SKM-1 (cell line): Measurements from ENCODE around the gene ZNF557.
A peak's percentile ranks its signal among the peaks of the same experiment; 100 is the strongest.

ENCODE experiments used
- DNase-seq: peaks from one replicate; lab custom pipeline; 2025; ENCODE audit not compliant: unreplicated experiment; lab: John Stamatoyannopoulos, UW

Gene ZNF557

GRCh38 chr19:7074705-7075282, 5.3 kb downstream of the ZNF557 start:
- no peak for DNase-seq

DNA sequence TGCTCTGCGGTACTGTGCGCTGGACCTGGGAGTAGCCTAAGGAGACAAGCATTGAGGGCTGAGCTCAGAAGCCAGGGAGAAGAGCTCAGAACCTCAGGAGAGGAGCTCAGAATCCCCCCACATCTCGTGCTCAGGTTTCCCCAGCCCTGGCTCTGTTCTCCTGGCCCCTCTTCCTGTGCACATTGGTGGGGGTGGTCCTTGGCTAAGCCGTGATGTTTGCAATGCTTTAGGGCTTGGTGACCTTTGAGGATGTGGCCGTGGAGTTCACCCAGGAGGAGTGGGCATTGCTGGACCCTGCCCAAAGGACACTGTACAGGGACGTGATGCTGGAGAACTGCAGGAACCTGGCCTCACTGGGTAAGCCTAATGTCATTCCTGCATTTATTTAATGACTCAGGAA, 6.6 kb downstream of the ZNF557 start:
- no peak for DNase-seq

DNA sequence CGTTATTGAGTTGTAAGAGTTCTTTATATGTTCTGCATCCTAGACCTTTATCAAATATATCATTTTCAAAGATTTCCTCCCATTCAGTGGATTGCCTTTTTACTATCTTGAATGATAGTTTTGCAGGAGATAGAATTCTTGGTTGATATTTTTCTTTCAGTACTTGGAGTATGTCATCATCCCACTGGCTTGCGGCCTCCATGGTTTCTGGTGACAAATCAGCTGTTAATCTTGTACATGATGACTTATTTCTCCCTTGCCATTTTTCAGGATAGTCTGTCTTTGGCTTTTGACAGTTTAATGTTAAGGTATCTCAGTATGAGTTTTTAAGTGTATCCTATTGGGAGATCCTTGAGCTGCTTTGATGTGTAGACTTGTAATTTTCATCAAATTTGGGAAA, 8.5 kb downstream of the ZNF557 start:
- DNase-seq = no peak

GRCh38 chr19:7083076-7083956, 13.8 kb downstream of the ZNF557 start:
- DNase-seq = no peak

DNA sequence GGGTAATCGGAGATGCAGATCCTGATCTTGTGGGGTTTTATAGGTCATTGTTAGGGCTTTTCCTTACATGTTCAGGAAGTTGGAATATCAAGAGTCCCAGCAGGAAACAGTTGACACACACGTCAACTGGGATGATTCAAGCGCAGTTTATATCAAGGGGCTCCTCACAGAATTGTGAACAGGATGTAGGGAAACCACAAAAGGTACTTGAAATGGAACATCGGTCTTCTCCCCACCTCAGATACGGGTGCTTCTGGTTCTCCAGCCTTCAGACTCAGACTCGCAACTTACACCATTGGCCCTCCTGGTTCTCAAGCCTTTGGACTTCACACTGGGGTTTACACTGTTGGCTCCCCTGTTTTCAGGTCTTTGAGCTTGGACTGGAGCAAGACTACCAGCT, 19.5 kb downstream of the ZNF557 start:
- DNase-seq = no peak

- no peak for DNase-seq
Observed at GRCh38 chr19:7098096-7098495, 28.6 kb downstream of the ZNF557 start.

DNA sequence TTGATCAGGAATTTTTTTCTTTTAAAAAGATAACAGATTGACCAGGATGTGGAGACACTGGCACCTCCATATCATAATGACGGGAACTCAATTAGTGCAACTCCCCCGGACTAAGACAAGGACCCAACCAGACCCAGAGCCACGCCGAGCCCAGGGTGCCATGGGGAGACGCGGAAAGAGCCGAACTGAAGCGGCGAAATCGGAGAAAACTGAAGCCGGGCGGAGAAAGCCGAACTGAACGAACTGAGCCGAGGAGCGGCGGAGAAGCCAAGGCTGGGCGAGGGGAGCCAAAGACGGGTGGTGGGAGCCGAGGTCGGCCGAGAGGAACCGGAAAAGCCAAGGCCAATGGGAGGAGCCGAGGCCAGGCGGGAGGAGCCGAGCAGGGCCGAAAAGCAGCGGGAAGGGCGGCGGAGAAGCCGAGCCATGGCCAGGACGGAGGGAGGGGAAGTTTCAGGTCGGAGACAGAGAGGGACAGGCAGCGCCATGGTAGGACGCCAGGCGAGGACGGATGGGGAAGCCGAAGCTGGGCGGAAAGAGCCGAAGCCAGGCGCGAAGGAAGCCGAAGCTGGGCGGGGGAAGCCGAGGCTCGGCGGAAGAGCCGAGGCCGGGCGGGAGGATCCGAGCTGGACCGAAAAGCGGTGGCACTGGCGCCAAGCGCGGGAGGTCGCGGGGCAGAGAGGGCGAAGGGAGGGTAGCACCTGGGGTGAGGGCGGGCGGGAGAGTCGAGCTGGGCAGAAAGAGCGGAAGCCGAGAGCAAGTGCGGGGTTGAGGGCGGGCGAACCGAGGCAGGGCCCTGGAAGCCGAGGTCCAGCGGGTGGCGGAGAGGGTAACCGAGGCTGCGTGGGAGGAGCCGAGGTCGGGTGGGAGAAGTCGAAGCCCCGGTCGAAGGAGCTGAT, 29.4 kb downstream of the ZNF557 start:
- peak; percentile 97 for DNase-seq

- no peak for DNase-seq
Observed at GRCh38 chr19:7099597-7099921, 30.1 kb downstream of the ZNF557 start.

DNA sequence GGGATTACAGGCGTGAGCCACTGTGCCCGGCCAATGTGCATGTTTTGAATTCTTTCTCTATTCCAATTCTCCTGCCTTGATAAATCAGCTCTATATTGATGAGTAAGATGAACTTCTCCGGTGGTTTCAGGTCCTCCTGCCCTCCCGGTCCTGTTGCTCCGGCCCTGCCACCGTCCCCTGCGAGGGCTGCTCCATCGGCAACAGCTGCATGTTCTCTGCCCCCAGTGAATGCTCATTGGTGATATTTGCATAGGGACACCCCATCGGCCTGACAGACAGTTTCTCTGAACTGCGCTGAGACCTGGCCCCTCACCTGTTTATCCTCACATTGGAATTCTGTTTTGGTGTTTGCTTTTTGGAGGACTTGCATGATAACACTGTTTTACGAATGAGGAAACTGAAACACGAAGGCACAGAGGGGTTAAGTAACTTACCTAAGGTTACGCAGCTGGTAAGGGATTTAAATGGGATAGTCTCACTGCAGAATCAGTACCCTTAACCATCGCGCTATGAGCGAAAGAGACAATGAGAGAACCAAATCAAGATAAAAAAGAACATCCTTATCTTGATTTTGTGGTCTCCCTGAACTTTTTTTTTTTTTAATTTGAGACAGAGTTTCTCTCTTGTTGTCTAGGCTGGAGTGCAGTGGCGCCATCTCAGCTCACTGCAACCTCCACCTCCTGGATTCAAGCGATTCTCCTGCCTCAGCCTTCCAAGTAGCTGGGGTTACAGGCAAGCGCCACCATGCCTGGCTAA, 32.2 kb downstream of the ZNF557 start:
- DNase-seq = no peak

DNA sequence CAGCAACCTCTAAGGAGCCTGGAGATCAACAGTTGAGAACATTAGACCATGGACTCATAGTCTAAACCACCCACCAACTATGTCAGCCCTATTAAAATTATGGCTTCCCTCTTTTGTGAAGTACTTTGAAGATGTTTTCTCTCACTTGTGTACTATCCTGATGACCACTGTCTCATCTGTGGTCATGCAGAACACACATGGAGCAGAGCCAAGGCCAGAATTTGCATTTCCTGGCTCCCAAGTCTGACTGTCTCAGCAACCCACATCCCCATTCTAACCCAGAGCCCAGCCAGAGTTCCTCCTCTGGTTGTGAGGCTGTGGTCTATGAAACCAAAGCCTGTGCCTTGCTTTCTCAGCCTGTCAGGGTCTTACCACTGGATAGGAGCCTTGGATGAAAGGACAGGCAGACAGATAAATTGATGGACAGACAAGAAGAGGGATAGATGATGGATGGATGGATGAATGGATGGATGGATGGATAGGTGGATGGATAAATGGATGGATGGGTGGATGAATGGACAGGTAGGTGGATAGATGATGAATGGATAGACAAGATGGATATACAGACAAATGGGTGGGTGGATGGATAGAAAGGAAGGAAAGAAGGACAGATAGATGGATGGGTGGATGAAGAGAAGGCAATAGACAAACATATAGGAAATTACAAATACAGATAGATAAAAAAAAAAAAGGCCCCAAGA, 35.4 kb downstream of the ZNF557 start:
- DNase-seq = no peak

DNA sequence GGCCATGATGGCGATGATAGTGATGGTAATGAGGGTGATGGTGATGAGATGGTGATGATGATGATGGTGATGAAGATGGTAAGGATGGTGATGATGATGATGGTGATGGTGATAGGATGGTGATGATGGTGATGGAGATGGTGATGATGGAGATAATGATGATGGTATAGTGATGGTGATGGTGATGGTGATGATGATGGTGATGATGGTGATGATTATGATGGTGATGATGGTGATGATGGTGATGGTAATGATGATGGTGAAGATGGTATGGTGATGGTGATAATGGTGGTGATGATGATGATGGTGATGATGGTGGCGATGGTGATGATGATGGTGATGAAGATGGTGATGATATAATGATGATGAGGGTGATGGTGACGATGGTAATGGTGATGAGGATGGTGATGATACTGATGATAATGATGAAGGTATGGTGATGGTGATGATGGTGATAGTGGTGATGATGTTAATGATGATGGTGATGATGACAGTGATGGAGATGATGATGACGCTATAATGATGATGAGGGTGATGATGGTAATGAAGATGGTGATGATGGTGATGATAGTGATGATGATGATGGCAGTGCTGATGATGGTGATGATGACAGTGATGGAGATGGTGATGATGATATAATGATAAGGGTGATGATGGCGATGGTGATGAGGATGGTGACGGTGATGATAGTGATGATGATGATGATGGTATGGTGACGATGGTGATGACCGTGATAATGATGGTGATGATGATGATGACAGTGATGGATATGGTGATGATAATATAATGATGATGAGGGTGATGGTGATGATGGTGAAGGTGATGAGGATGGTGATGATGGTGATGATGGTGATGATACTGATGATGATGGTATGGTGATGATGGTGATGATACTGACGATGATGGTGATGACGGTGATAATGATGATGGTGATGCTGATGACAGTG, 37.5 kb downstream of the ZNF557 start:
- DNase-seq = no peak

- no peak for DNase-seq
Observed at GRCh38 chr19:7109678-7110289, 40.3 kb downstream of the ZNF557 start.

DNA sequence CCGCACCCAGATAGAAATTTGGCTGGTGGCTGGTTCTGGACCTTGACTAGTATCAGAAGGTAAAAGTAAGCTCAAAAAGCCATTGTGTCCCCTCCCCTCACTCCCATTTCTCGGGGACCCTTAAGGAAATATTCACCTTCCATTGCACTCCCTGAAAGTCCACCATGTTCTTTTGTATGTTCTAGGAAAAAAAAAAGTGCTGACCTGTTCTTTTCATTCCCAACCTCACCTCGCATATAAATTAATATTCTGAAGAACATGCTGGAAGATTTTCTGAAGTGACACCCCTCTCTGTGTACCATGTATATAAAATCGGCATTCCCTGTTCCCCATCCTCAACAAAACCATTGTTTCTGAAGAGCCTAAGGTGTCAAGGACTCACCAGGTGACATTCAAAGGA, 43.2 kb downstream of the ZNF557 start:
- no peak for DNase-seq

GRCh38 chr19:7113233-7113632, 43.7 kb downstream of the ZNF557 start:
- DNase-seq = no peak

DNA sequence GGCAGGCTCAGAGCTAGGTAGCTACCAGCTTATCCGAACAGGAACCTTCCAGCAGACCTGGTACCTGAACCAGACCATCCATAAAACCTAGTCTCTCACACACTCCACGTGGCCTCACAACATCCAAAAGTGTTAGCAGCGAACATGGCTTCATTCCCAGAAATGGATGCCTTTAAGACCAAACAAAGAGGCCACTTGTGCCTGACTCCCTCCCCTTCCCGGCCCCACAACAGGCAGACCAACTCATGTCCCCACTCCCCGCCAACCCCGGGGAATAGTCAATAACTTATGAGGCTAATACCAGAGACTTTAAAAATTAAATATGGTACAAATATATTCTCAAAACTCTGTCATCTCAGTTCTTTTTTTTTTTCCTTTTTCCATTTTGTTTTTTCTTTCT, 46.2 kb downstream of the ZNF557 start:
- DNase-seq = no peak

GRCh38 chr19:7117248-7117647, 47.7 kb downstream of the ZNF557 start:
- DNase-seq = no peak

GRCh38 chr19:7119582-7119981, 50.1 kb downstream of the ZNF557 start:
- DNase-seq = no peak

DNA sequence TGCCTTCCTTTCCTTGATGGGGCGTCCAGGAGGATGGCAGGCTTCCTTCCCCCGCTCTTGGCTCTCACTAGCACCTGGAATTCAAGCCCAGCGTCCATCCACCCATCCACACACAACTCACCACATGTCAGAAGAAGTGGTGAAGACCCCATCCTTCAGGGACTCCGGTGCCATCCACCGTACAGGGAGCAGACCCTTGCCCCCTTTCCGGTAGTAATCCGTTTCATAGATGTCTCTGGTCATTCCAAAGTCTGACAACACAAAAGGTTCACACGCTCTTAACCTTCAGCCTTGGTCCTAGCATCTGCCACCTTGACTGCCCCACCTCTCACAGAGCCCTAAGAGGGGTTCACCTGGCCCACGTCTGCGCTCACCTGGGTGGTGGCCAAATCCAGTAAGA, 51.0 kb downstream of the ZNF557 start:
- DNase-seq = no peak

- DNase-seq = no peak
Observed at GRCh38 chr19:7122701-7123100, 53.2 kb downstream of the ZNF557 start.
